Measurements from ENCODE around the gene ZNF423. TPM values are rescaled to one million over a fixed set of nuclear protein-coding genes. Genes with fewer than 3 reads are reported as not detected.

Gene ZNF423
- total RNA-seq, 1 donor: 11.6 TPM

- no peak overlapping the region for H3K27ac ChIP-seq (ENCODE audit: low read depth, low read length)
- no peak overlapping the region for H3K4me3 ChIP-seq (ENCODE audit: insufficient read depth, low read length)
- H4K20me1 ChIP-seq (ENCODE audit: insufficient read depth, low read length): no peaks in the 10 kb centered on the region
- no peak overlapping the region for H2AFZ ChIP-seq (ENCODE audit: low read length)
- H3K36me3 ChIP-seq (ENCODE audit: insufficient read depth, low read length): no peaks in the 10 kb centered on the region
- H3K79me2 ChIP-seq (ENCODE audit: insufficient read depth, low read length): no peaks in the 10 kb centered on the region
- no peaks in the 10 kb centered on the region for H3K4me1 ChIP-seq (ENCODE audit: insufficient read depth, low read length)
- H3K4me2 ChIP-seq (ENCODE audit: insufficient read depth, low read length): no peak overlapping the region
- TF ChIP-seq CTCF (IDR thresholded peaks at IDR 0.05; ENCODE audit: extremely low read depth, low read depth, low read length): no peak
- DNase-seq (ENCODE audit: insufficient read length, low spot score, missing footprints): no peak
- H3K27me3 ChIP-seq (ENCODE audit: insufficient read depth, low read length): peaks cover 2% of the 10 kb centered on the region
- no peaks in the 10 kb centered on the region for H3K9me3 ChIP-seq (ENCODE audit: low read depth, low read length)
Measured at GRCh38 chr16:49461517-49461951, 394.4 kb downstream of the ZNF423 start.

- H3K36me3 ChIP-seq (ENCODE audit: insufficient read depth, low read length): no peaks in the 10 kb centered on the region
- H3K4me3 ChIP-seq (ENCODE audit: insufficient read depth, low read length): no peak overlapping the region
- no peaks in the 10 kb centered on the region for H3K79me2 ChIP-seq (ENCODE audit: insufficient read depth, low read length)
- H3K9me3 ChIP-seq (ENCODE audit: low read depth, low read length): no peaks in the 10 kb centered on the region
- H4K20me1 ChIP-seq (ENCODE audit: insufficient read depth, low read length): no peaks in the 10 kb centered on the region
- H3K4me1 ChIP-seq (ENCODE audit: insufficient read depth, low read length): no peaks in the 10 kb centered on the region
- H3K27ac ChIP-seq (ENCODE audit: low read depth, low read length): no peak overlapping the region
- H3K4me2 ChIP-seq (ENCODE audit: insufficient read depth, low read length): no peak overlapping the region
- no peak for TF ChIP-seq CTCF (IDR thresholded peaks at IDR 0.05; ENCODE audit: extremely low read depth, low read depth, low read length)
- no peak for DNase-seq (ENCODE audit: insufficient read length, low spot score, missing footprints)
- no peak overlapping the region for H2AFZ ChIP-seq (ENCODE audit: low read length)
- H3K27me3 ChIP-seq (ENCODE audit: insufficient read depth, low read length): peaks cover 2% of the 10 kb centered on the region
Measured at GRCh38 chr16:49460786-49461470, 395.0 kb downstream of the ZNF423 start.

GRCh38 chr16:49459953-49460735, 395.8 kb downstream of the ZNF423 start:
- no peaks in the 10 kb centered on the region for H3K9me3 ChIP-seq (ENCODE audit: low read depth, low read length)
- no peak for DNase-seq (ENCODE audit: insufficient read length, low spot score, missing footprints)
- no peaks in the 10 kb centered on the region for H3K4me1 ChIP-seq (ENCODE audit: insufficient read depth, low read length)
- H2AFZ ChIP-seq (ENCODE audit: low read length): no peak overlapping the region
- no peaks in the 10 kb centered on the region for H3K36me3 ChIP-seq (ENCODE audit: insufficient read depth, low read length)
- no peak overlapping the region for H3K4me2 ChIP-seq (ENCODE audit: insufficient read depth, low read length)
- H4K20me1 ChIP-seq (ENCODE audit: insufficient read depth, low read length): no peaks in the 10 kb centered on the region
- no peak for TF ChIP-seq CTCF (IDR thresholded peaks at IDR 0.05; ENCODE audit: extremely low read depth, low read depth, low read length)
- H3K27me3 ChIP-seq (ENCODE audit: insufficient read depth, low read length): peaks cover 2% of the 10 kb centered on the region
- no peak overlapping the region for H3K27ac ChIP-seq (ENCODE audit: low read depth, low read length)
- H3K79me2 ChIP-seq (ENCODE audit: insufficient read depth, low read length): no peaks in the 10 kb centered on the region
- no peak overlapping the region for H3K4me3 ChIP-seq (ENCODE audit: insufficient read depth, low read length)
